ENCODE data around the gene UBE2L6. TPM values are rescaled to one million over a fixed set of nuclear protein-coding genes. Genes with fewer than 3 reads are reported as not detected.

The UBE2L6 gene
- total and polyA plus RNA-seq, 4 donors, result 18.6 to 97.2 (median 65.1) TPM

- Histone ChIP-seq H3K9ac (ENCODE audit: low read depth in 1 of 2, low read length in 2 of 2) (peak overlapping the region; percentile 1 to 77), H3K4me3 (ENCODE audit: low read depth in 1 of 3, low read length in 3 of 3) (peak overlapping the region; percentile 78 to 97 (median 79)), H3K36me3 (ENCODE audit: control insufficient read depth in 4 of 4, insufficient read depth in 3 of 4, low read depth in 1 of 4, low read length in 3 of 4) (no peaks in the 10 kb centered on the region), H3K27ac (ENCODE audit: low read depth in 1 of 2, low read length in 2 of 2) (peak overlapping the region; percentile 85 to 90), H3K4me1 (ENCODE audit: control insufficient read depth in 4 of 4, insufficient read depth in 4 of 4, low read length in 3 of 4) (peaks cover 8 to 37% (median 24%) of the 10 kb centered on the region in 4 donors), H3K9me3 (ENCODE audit: control insufficient read depth in 4 of 4, low read length in 3 of 4) (no peaks in the 10 kb centered on the region), H3K27me3 (ENCODE audit: control insufficient read depth in 4 of 4, insufficient read depth in 4 of 4, low read length in 3 of 4) (no peaks in the 10 kb centered on the region)
- no peak for TF ChIP-seq TAF1 (conservative IDR thresholded peaks at IDR 0.05)
- peak; percentile 46 to 61 for TF ChIP-seq RAD21 (IDR thresholded peaks at IDR 0.05)
- peak; percentile 85 for TF ChIP-seq YY1 (IDR thresholded peaks at IDR 0.05)
- peak; percentile 81 to 85 for TF ChIP-seq HNF4A (conservative IDR thresholded peaks at IDR 0.05)
- peak in 1 of 2 donors; percentile 48 for TF ChIP-seq JUND (IDR thresholded peaks at IDR 0.05)
- TF ChIP-seq ZBTB33 (IDR thresholded peaks at IDR 0.05), result peak; percentile 36
- no peak for TF ChIP-seq ATF3 (IDR thresholded peaks at IDR 0.05)
- no peak for TF ChIP-seq CTCF (IDR thresholded peaks at IDR 0.05; ENCODE audit: low read depth, low read length, missing input control)
- peak in 1 of 2 donors; percentile 51 for TF ChIP-seq EGR1 (IDR thresholded peaks at IDR 0.05; ENCODE audit: low read depth in 2 of 2)
- TF ChIP-seq FOXA2 (IDR thresholded peaks at IDR 0.05), result peak; percentile 9
- no peak for TF ChIP-seq FOXA1 (IDR thresholded peaks at IDR 0.05)
- TF ChIP-seq RXRA (IDR thresholded peaks at IDR 0.05), result peak; percentile 78 to 89
- peak; percentile 84 for TF ChIP-seq SP1 (IDR thresholded peaks at IDR 0.05)
- peak; percentile 52 for TF ChIP-seq REST (IDR thresholded peaks at IDR 0.05)
- TF ChIP-seq MAX (IDR thresholded peaks at IDR 0.05), result peak; percentile 71
- TF ChIP-seq HNF4G (IDR thresholded peaks at IDR 0.05), result peak; percentile 50
- TF ChIP-seq GABPA (IDR thresholded peaks at IDR 0.05 in 1 of 2, conservative IDR thresholded peaks at IDR 0.05 in 1 of 2), result peak; percentile 9 to 58
- peak; percentile 84 for TF ChIP-seq NR2F2 (IDR thresholded peaks at IDR 0.05)
- no peak for DNase-seq (ENCODE audit: low spot score)
- 20% methylated on average over 4 of the region's 4 CpGs for WGBS
These were observed 1.2 kb downstream of the UBE2L6 start for GRCh38 chr11:57566005-57566904.

All from liver (tissue), 9 donors.